Prostate gland (tissue), 2 donors: Measurements from ENCODE around the gene SLC5A6. TPM values are rescaled to one million over a fixed set of nuclear protein-coding genes. Genes with fewer than 3 reads are reported as not detected.

ENCODE experiments used
- DNase-seq: peaks from one replicate; pipeline ENCODE4 v3.0.0-alpha.2; 2019; ENCODE audit warnings: low spot score
- H3K27ac ChIP-seq, 2 donors: fragments of 200-600 bp; sonication (generic); 2 replicates each; pipeline ENCODE4 v1.5.1; 2017 to 2019
- H3K27me3 ChIP-seq: fragments of 200-600 bp; sonication (generic); replicated peaks from 2 replicates; pipeline ENCODE4 v1.5.1; 2019; ENCODE audit not compliant: insufficient read depth
- H3K36me3 ChIP-seq, 2 donors: fragments of 200-600 bp; sonication (generic); 1 replicate in 1 of 2; 2 replicates in 1 of 2; pipeline versions ENCODE4 v1.5.1 to v1.8.1; 2017 to 2019
- H3K4me1 ChIP-seq: fragments of 200-600 bp; sonication (generic); replicated peaks from 2 replicates; pipeline ENCODE4 v1.5.1; 2019
- H3K4me3 ChIP-seq, 2 donors: fragments of 200-600 bp; sonication (generic); 2 replicates each; pipeline ENCODE4 v1.5.1; 2017 to 2019
- H3K9me3 ChIP-seq: fragments of 200-600 bp; sonication (generic); 2 replicates; pipeline ENCODE4 v1.5.1; 2017
- CTCF ChIP-seq, 4 experiments: fragments of 200-600 bp in 2 of 4; fragments of 450-650 bp in 2 of 4; sonication (generic) in 2 of 4; IDR thresholded peaks; 1 replicate in 3 of 4; 2 replicates in 1 of 4; pipeline ENCODE4 v1.5.1; 2016 to 2019; ENCODE audit warnings: antibody characterized with exemption in 4 of 4, mild to moderate bottlenecking in 2 of 4, moderate library complexity in 2 of 4
- POLR2A ChIP-seq: fragments of 450-650 bp; IDR thresholded peaks from one replicate; pipeline ENCODE4 v1.6.1; 2016; ENCODE audit warnings: antibody characterized with exemption, mild to moderate bottlenecking
- POLR2AphosphoS5 ChIP-seq: sonication (generic); formaldehyde crosslinking; IDR thresholded peaks from one replicate; pipeline ENCODE4 v1.6.1; 2017; ENCODE audit warnings: antibody characterized with exemption
- WGBS: methylation state at CpG from one replicate; pipeline ENCODE4 v1.1.5; 2018; 5-methylcytosine and 5-hydroxymethylcytosine counted together
- intact Hi-C: fragments of 100-400 bp; cut with DNase I; formaldehyde crosslinking; loops from one replicate; pipeline ENCODE4 v1.14.2; 2022
- total RNA-seq, 2 donors: library from RNA; depleted of rRNA; stranded (reverse); fragments of >200 nt; gene quantifications; one replicate each; pipeline ENCODE4 v1.1.0, GENCODE V29; 2016

SLC5A6 gene
- total RNA-seq = 10 to 100 TPM; 23.9 to 65.2 TPM

GRCh38 chr2:27211943-27212625 is at the start of gene SLC5A6, which contains the start of gene ATRAID:
SLC5A6 (minus strand) TSS chr2:27212268; CDS start chr2:27207650, 4,618 bp downstream.
ATRAID (plus strand) TSS chr2:27212041; CDS start chr2:27212369, 328 bp downstream.
- intact Hi-C loops = loop anchor here (10.0 kb wide), 1 partner anchor 163 kb away; the partner anchor contains the start of genes EIF2B4 and SNX17
- peak; percentile 86 for DNase-seq

DNA sequence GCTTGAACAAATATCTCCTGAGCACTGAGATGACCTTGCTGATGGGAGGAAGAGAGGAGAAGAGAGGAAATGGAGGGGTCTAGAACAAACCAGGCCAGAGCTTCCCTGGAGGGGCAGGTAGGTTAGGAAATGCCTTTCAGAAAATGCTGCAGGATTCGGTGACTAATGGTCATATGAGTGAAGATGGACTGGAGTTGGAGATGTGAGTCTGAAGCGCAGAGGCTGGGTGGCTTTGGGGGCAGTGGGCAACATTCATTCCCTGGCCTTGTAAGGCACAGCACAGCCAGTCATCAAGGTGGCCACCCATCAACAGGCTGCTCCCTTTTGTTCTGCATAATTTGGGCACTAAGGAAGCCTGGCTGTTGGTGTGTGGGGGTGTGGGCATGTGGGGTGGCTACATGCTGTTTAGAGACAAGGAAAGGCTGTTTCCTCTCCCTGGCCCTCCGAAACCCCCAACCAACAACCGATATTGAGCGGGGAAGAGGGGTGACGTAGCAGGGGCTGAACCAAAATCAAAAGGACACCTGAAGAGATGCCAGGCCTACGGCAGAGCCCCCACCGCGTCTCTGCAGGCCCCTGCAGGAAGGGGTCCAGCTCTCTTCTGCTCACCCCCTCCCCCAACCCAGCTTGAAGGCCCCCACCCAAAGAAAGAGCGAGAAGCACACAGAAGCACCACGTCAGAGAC is 49.3 kb upstream of the SLC5A6 start:
- no peaks in the 10 kb centered on the region for H3K9me3 ChIP-seq
- no peak for DNase-seq
- intact Hi-C loops = no loop called here
- H3K27ac ChIP-seq = no peak overlapping the region
- H3K4me1 ChIP-seq = peaks cover 7% of the 10 kb centered on the region
- WGBS = 54% methylated on average over 11 of the region's 11 CpGs
- TF ChIP-seq CTCF (IDR thresholded peaks at IDR 0.05) (no peak), POLR2AphosphoS5 (no peak), POLR2A (no peak)
- H3K27me3 ChIP-seq = peaks cover 10% of the 10 kb centered on the region
- H3K4me3 ChIP-seq = no peak overlapping the region
- no peaks in the 10 kb centered on the region for H3K36me3 ChIP-seq

More at GRCh38 chr2:27211943-27212625, at the start of gene SLC5A6, which contains the start of gene ATRAID:
- Histone ChIP-seq H3K27ac (peak within 1 kb of the TSS; percentile 94 to 97), H3K36me3 (peaks cover 0 to 5% of the 10 kb centered on the region in 2 donors), H3K9me3 (no peaks in the 10 kb centered on the region), H3K27me3 (no peaks in the 10 kb centered on the region), H3K4me3 (peak within 1 kb of the TSS; percentile 71 to 80), H3K4me1 (peaks cover 3% of the 10 kb centered on the region)
- under 1% methylated on average over 40 of the region's 73 CpGs for WGBS
- TF ChIP-seq CTCF (IDR thresholded peaks at IDR 0.05) = peak in 2 of 4 experiments; percentile 2 to 5
- peak; percentile 93 for TF ChIP-seq POLR2A
- peak; percentile 66 for TF ChIP-seq POLR2AphosphoS5

- peaks cover 3% of the 10 kb centered on the region for H3K27me3 ChIP-seq
- WGBS = 84% methylated on average over 8 of the region's 8 CpGs
- H3K9me3 ChIP-seq = no peaks in the 10 kb centered on the region
- intact Hi-C loops = no loop called here
- H3K4me1 ChIP-seq = peaks cover 4% of the 10 kb centered on the region
- no peak overlapping the region for H3K27ac ChIP-seq
- no peak for DNase-seq
- H3K36me3 ChIP-seq = no peaks in the 10 kb centered on the region
- H3K4me3 ChIP-seq = no peak overlapping the region
- no peak for TF ChIP-seq POLR2A
- no peak for TF ChIP-seq CTCF (IDR thresholded peaks at IDR 0.05)
- TF ChIP-seq POLR2AphosphoS5 = no peak
Measured at GRCh38 chr2:27258051-27258450, 46.0 kb upstream of the SLC5A6 start.

DNA sequence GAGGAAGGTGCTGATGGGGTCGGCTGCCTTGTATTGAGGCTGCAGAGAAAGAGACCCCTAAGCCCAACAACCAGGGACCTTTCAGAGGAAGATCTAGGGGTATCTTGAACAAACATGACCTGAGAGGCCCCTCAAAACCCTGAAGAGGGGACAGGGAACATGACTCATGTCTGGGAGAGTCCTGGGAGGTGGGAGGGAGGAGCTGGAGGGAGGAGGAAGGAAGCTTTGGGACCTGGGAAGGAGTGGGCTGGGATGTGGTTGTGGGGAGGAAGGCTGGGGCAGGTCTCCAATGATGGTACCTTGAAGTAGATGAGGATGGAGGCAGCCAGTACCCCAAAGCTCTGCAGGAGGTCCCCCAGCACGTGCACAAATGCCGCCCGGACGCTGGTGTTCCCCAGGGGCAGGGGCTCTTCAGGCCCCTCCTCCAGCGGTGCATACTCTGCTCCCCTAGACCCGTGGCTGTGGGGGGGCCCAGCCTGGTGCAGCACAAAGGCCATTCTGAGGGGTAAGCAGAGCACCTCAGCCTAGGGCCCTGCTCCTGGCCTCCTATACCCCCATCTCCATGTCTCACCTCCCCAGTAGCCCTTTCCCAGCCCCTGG is 44.9 kb upstream of the SLC5A6 start:
- Histone ChIP-seq H3K4me1 (no peaks in the 10 kb centered on the region), H3K36me3 (no peaks in the 10 kb centered on the region), H3K4me3 (no peak overlapping the region), H3K27me3 (no peaks in the 10 kb centered on the region), H3K27ac (no peak overlapping the region), H3K9me3 (no peaks in the 10 kb centered on the region)
- intact Hi-C loops = no loop called here
- 77% methylated on average over 7 of the region's 7 CpGs for WGBS
- TF ChIP-seq POLR2A = no peak
- TF ChIP-seq POLR2AphosphoS5 = no peak
- no peak for TF ChIP-seq CTCF (IDR thresholded peaks at IDR 0.05)
- DNase-seq = no peak
